IMR-90 (cell line): ENCODE measurements around the gene PALLD. TPM values are rescaled to one million over a fixed set of nuclear protein-coding genes. Genes with fewer than 3 reads are reported as not detected.

Experiments used
- ATAC-seq: fragments of 200-7000 bp; cut with Tn5 transposase; 2 replicates; pipeline ENCODE4 v1.9.1; 2020; ENCODE audit warnings: low read depth, mild to moderate bottlenecking, moderate library complexity
- BruUV-seq: library from RNA; stranded (reverse); fragments of 400-500 nt; replicated peaks from 2 replicates; lab custom pipeline; 2021; lab: Mats Ljungman, UMichigan
- CTCF ChIA-PET: fragments of 300-600 bp; formaldehyde crosslinking; extraction: SDS; loops from one replicate; lab custom pipeline; 2021; ENCODE audit warnings: antibody characterized with exemption; lab: Yijun Ruan, JAX
- POLR2A ChIA-PET: fragments of 300-600 bp; sonication (Branson Sonifier 250); formaldehyde crosslinking; loops from one replicate; lab custom pipeline; 2022; ENCODE audit warnings: antibody characterized with exemption; ENCODE audit not compliant: unreplicated experiment; lab: Charles Lee
- DNase-seq: peaks from one replicate; pipeline ENCODE4 v3.0.0; 2013
- H2AFZ ChIP-seq: replicated peaks from 2 replicates; pipeline ENCODE3; 2013; ENCODE audit warnings: low read length, mild to moderate bottlenecking; ENCODE audit not compliant: poor library complexity
- H2AK5ac ChIP-seq: 2 replicates; pipeline ENCODE4 v1.6.1; 2013; ENCODE audit warnings: low read depth, low read length, inconsistent platforms
- H2AK9ac ChIP-seq: replicated peaks from 2 replicates; pipeline ENCODE3; 2013; ENCODE audit warnings: mild to moderate bottlenecking, low read depth, low read length, moderate library complexity; ENCODE audit not compliant: poor library complexity
- H2BK120ac ChIP-seq: 2 replicates; pipeline ENCODE4 v1.6.1; 2013; ENCODE audit warnings: low read depth, low read length, inconsistent platforms
- H2BK15ac ChIP-seq: 3 replicates; pipeline ENCODE4 v1.6.1; 2013; ENCODE audit warnings: low read depth, low read length, inconsistent platforms
- H2BK20ac ChIP-seq: 2 replicates; pipeline ENCODE4 v1.6.1; 2013; ENCODE audit warnings: low read depth, mild to moderate bottlenecking, inconsistent platforms, low read length, moderate library complexity
- H2BK5ac ChIP-seq: 2 replicates; pipeline ENCODE4 v1.6.1; 2013; ENCODE audit warnings: mild to moderate bottlenecking, low read depth, low read length, inconsistent platforms; ENCODE audit not compliant: poor library complexity, severe bottlenecking
- H3K14ac ChIP-seq: replicated peaks from 2 replicates; pipeline ENCODE4 v1.6.1; 2013; ENCODE audit warnings: low read depth, low read length, inconsistent platforms
- H3K18ac ChIP-seq: 2 replicates; pipeline ENCODE4 v1.6.1; 2013; ENCODE audit warnings: low read depth, low read length, control low read depth
- H3K23ac ChIP-seq: 2 replicates; pipeline ENCODE4 v1.6.1; 2013; ENCODE audit warnings: low read depth, low read length, inconsistent platforms
- H3K27ac ChIP-seq: 2 replicates; pipeline ENCODE4 v1.5.1; 2013; ENCODE audit warnings: mild to moderate bottlenecking, control low read depth, low read length; ENCODE audit not compliant: insufficient read depth
- H3K27me3 ChIP-seq: 2 replicates; pipeline ENCODE4 v1.6.1; 2013; ENCODE audit warnings: low read length; ENCODE audit not compliant: control insufficient read depth, insufficient read depth
- H3K36me3 ChIP-seq: 2 replicates; pipeline ENCODE4 v1.6.1; 2013; ENCODE audit warnings: low read length, mixed read lengths; ENCODE audit not compliant: control insufficient read depth, insufficient read depth
- H3K4ac ChIP-seq: 2 replicates; pipeline ENCODE4 v1.6.1; 2013; ENCODE audit warnings: low read depth, low read length, inconsistent platforms
- H3K4me1 ChIP-seq: 2 replicates; pipeline ENCODE4 v1.6.1; 2013; ENCODE audit warnings: low read length, mixed read lengths; ENCODE audit not compliant: control insufficient read depth, insufficient read depth
- H3K4me2 ChIP-seq: 2 replicates; pipeline ENCODE4 v1.6.1; 2013; ENCODE audit warnings: low read depth, mild to moderate bottlenecking, control low read depth, low read length, moderate library complexity
- H3K4me3 ChIP-seq: 2 replicates; pipeline ENCODE4 v1.5.1; 2013; ENCODE audit warnings: low read depth, mild to moderate bottlenecking, control low read depth, low read length, moderate library complexity; ENCODE audit not compliant: insufficient read depth
- H3K56ac ChIP-seq: 2 replicates; pipeline ENCODE4 v1.6.1; 2013; ENCODE audit warnings: low read length, inconsistent platforms; ENCODE audit not compliant: insufficient read depth; ENCODE audit errors: extremely low read depth
- H3K79me1 ChIP-seq, 2 experiments: 2 replicates each; pipeline ENCODE4 v1.6.1; 2013; ENCODE audit warnings: low read length in 2 of 2, inconsistent platforms in 1 of 2, low read depth in 1 of 2
- H3K9ac ChIP-seq: 2 replicates; pipeline ENCODE4 v1.6.1; 2013; ENCODE audit warnings: low read depth, low read length, control low read depth
- H3K9me1 ChIP-seq: 2 replicates; pipeline ENCODE4 v1.6.1; 2013; ENCODE audit warnings: low read length, inconsistent platforms; ENCODE audit not compliant: insufficient read depth
- H3K9me3 ChIP-seq: 2 replicates; pipeline ENCODE4 v1.6.1; 2013; ENCODE audit warnings: low read length; ENCODE audit not compliant: control insufficient read depth, insufficient read depth
- H4K20me1 ChIP-seq: 2 replicates; pipeline ENCODE4 v1.6.1; 2013; ENCODE audit warnings: low read length, inconsistent platforms; ENCODE audit not compliant: insufficient read depth
- H4K5ac ChIP-seq: 2 replicates; pipeline ENCODE4 v1.6.1; 2013; ENCODE audit warnings: mild to moderate bottlenecking, low read depth, low read length, control low read depth
- H4K8ac ChIP-seq, 2 experiments: 2 replicates each; pipeline ENCODE4 v1.6.1; 2013; ENCODE audit warnings: low read depth in 2 of 2, low read length in 2 of 2, control low read depth in 1 of 2, inconsistent platforms in 1 of 2
- H4K91ac ChIP-seq: 2 replicates; pipeline ENCODE4 v1.6.1; 2013; ENCODE audit warnings: low read depth, low read length, inconsistent platforms; ENCODE audit not compliant: insufficient read depth
- CEBPB ChIP-seq: IDR thresholded peaks from 2 replicates; pipeline ENCODE4 v1.6.1; 2012; ENCODE audit warnings: low read depth, low read length, improper control_type of control experiment
- CHD1 ChIP-seq: IDR thresholded peaks from 2 replicates; pipeline ENCODE4 v1.6.1; 2012; ENCODE audit warnings: low read depth, low read length, improper control_type of control experiment
- CTCF ChIP-seq: conservative IDR thresholded peaks from 2 replicates; pipeline ENCODE4 v1.5.1; 2012; ENCODE audit warnings: mild to moderate bottlenecking, low read depth, low read length, improper control_type of control experiment
- FOS ChIP-seq: fragments of 150-350 bp; IDR thresholded peaks from 2 replicates; pipeline ENCODE4 v1.6.1; 2016; ENCODE audit warnings: low read depth, low read length
- MAZ ChIP-seq: IDR thresholded peaks from 2 replicates; pipeline ENCODE4 v1.6.1; 2012; ENCODE audit warnings: low read depth, mild to moderate bottlenecking, low read length, improper control_type of control experiment, moderate library complexity, borderline replicate concordance
- SMC3 ChIP-seq: fragments of 150-350 bp; IDR thresholded peaks from 2 replicates; pipeline ENCODE4 v1.6.1; 2016; ENCODE audit warnings: low read depth, mild to moderate bottlenecking, antibody characterized with exemption, low read length, moderate library complexity
- WGBS, 2 experiments: methylation state at CpG; one replicate each; pipeline versions ENCODE4 v1.1.5 to v1.1.7; 2013; ENCODE audit warnings: missing lambda C conversion rate in 2 of 2; ENCODE audit not compliant: insufficient read length in 1 of 2; ENCODE audit errors: extremely low coverage in 2 of 2; 5-methylcytosine and 5-hydroxymethylcytosine counted together
- dilution Hi-C: fragments of 300-500 bp; cut with HindIII; formaldehyde crosslinking; loops from one replicate; pipeline ENCODE4 v1.14.3; 2018; ENCODE audit warnings: low sequenced_read_pairs; ENCODE audit not compliant: unreplicated experiment
- in situ Hi-C: fragments of 300-500 bp; cut with MboI; formaldehyde crosslinking; loops from 3 replicates; pipeline ENCODE4 v1.14.3; 2019; ENCODE audit warnings: low sequenced_read_pairs, inconsistent platforms, mixed read lengths
- intact Hi-C: fragments of 100-400 bp; cut with micrococcal nuclease; formaldehyde crosslinking; loops from 2 replicates; pipeline ENCODE4 v1.10.0; 2022
- polyA plus RNA-seq, 3 experiments: library from polyadenylated mRNA; depleted of rRNA; stranded (reverse); fragments of >200 nt; gene quantifications; 2 replicates each; pipeline ENCODE4 v1.2.3, GENCODE V29; 2012; ENCODE audit warnings: low replicate concordance in 1 of 3
- total RNA-seq: library from RNA; depleted of rRNA; stranded (reverse); fragments of >200 nt; gene quantifications from 2 replicates; pipeline ENCODE4 v1.2.3, GENCODE V29; 2012

Gene PALLD
- total and polyA plus RNA-seq, 2 of the 4 experiments (the other 2 are of a cell fraction), result 91.0 to 91.9 TPM

- H2BK5ac ChIP-seq, result peak overlapping the region; percentile 51
- H4K20me1 ChIP-seq, result no peaks in the 10 kb centered on the region
- H3K79me1 ChIP-seq, result peaks cover 0 to 16% of the 10 kb centered on the region in 2 experiments; a peak in 2 of 4 replicates
- H3K14ac ChIP-seq, result peak overlapping the region; percentile 93
- H4K91ac ChIP-seq, result peak overlapping the region; percentile 81
- ChIA-PET CTCF (interaction anchor here (0.5 to 1.6 kb wide), 5 partner anchors 11 to 116 kb away, joined by 3 to 5 read pairs (median 3); no protein-coding TSS in a partner anchor), POLR2A (interaction anchor here (0.6 kb wide), 1 partner anchor 128 kb away, joined by 7 read pairs; no protein-coding TSS in a partner anchor)
- peak overlapping the region; percentile 86 for H3K4ac ChIP-seq
- no CpG with 5 or more reads among the region's 12 CpGs for WGBS, 2 experiments
- H2BK120ac ChIP-seq, result peak overlapping the region; percentile 92
- no peaks in the 10 kb centered on the region for H3K36me3 ChIP-seq
- H4K5ac ChIP-seq, result no peak overlapping the region; the same call in 1 of the 2 replicates
- H2BK15ac ChIP-seq, result peak overlapping the region; percentile 46; the same call in 2 of the 3 replicates
- H2AK5ac ChIP-seq, result peak overlapping the region; percentile 42
- H3K9ac ChIP-seq, result peak overlapping the region; percentile 62; the same call in 1 of the 2 replicates
- H3K18ac ChIP-seq, result peak overlapping the region; percentile 65; the same call in 1 of the 2 replicates
- H3K9me1 ChIP-seq, result peaks cover 10% of the 10 kb centered on the region
- peak overlapping the region; percentile 92 for H2AFZ ChIP-seq
- dilution Hi-C loops, result no loop called here
- peak overlapping the region; percentile 10 to 77 for H4K8ac ChIP-seq
- H3K27ac ChIP-seq, result no peak overlapping the region
- H3K4me1 ChIP-seq, result peaks cover 14% of the 10 kb centered on the region
- H2AK9ac ChIP-seq, result peak overlapping the region; percentile 11
- no peaks in the 10 kb centered on the region for H3K27me3 ChIP-seq
- H3K56ac ChIP-seq, result peak overlapping the region; percentile 83; the same call in 1 of the 2 replicates
- no TSS peak for BruUV-seq
- H3K4me2 ChIP-seq, result peak overlapping the region; percentile 90; the same call in 1 of the 2 replicates
- 0 out of 2 replicates have a peak, but pooled peaks have one; percentile 27 for TF ChIP-seq FOS
- 0 out of 2 replicates have a peak, but pooled peaks have one; percentile 6 for TF ChIP-seq SMC3
- TF ChIP-seq CHD1, result no peak
- no peak for TF ChIP-seq MAZ
- peak; percentile 55; the same call in 1 of the 2 replicates for TF ChIP-seq CEBPB
- TF ChIP-seq CTCF, result no peak
- peak overlapping the region; percentile 66 for H2BK20ac ChIP-seq
- peak overlapping the region; percentile 88 for H3K23ac ChIP-seq
- ATAC-seq (no peak), DNase-seq (peak; percentile 88)
- intact Hi-C loops, result loop anchor here (5.0 kb wide), 3 partner anchors 42 to 448 kb away; no protein-coding TSS in a partner anchor
- H3K9me3 ChIP-seq, result no peaks in the 10 kb centered on the region
- H3K4me3 ChIP-seq, result peak overlapping the region; percentile 54; the same call in 1 of the 2 replicates
- in situ Hi-C loops, result no loop called here
Observed at GRCh38 chr4:168630445-168631187, 133.8 kb downstream of the PALLD start.
